NCI-H1417 (cell line): ENCODE data around the gene CHGA.
A peak's percentile ranks its signal among the peaks of the same experiment; 100 is the strongest.

Source experiments
- DNase-seq, 3 experiments: peaks; one replicate each; lab custom pipeline; 2025; lab: John Stamatoyannopoulos, UW

The CHGA gene

DNA sequence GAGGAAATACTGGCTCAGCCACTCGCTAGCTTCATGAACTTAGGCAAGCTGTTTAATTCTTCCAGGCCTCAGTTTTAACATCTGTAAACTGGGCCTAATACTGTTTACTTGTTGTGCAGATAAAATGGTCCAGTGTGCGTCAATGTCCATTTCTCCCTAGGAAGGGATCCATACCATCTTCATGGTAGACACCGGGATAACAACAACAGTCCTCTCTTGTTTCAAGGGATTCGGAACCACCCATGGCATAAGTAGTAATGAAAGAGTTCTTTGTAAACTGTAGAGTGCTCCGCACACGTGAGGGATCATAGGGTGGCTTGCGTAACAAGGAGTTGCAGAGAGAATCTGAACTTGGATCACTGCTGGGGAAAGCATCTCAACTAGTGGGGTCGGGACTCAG lies 17.3 kb upstream of the CHGA start:
- DNase-seq: no peak

DNA sequence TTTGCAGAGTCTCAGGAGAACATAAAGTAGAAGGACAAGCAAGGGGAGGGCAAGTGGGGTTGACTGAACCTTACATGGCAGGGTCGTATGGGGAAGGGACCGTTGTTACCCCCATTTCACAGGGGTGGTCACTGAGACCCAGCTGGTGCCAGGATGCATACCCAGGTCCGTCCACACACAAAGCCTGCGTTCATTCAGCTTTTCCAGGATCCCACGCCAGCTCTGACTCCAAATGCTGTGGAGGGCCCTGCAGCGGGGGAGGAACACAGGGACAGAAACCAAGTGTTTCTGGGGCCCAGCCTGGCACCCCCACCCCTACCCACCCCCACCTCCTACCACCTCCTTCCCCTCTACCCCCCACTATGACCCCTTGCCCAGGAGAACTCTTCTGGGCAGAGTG lies 16.5 kb upstream of the CHGA start:
- no peak for DNase-seq

DNA sequence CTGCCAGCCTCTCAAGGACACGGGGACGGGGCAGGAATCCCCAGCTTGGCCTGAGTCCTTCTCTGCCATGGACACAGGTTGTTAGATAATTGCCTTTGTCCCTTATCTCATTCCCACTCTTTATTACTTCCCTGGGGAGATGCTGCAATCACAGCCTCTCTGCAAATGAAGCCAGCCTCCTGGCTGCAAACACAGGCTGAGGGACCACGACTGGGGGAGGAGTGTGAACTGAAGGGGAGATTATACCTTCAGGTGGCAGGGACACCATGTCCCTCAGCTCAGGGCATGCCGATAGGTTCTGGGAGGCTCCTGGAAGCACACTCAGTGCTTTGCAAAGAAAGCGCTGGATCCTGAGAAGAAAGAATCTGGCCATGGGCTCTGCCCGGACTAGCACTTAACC lies 16.1 kb upstream of the CHGA start:
- DNase-seq: peak; percentile 13 to 76 (median 23)

DNA sequence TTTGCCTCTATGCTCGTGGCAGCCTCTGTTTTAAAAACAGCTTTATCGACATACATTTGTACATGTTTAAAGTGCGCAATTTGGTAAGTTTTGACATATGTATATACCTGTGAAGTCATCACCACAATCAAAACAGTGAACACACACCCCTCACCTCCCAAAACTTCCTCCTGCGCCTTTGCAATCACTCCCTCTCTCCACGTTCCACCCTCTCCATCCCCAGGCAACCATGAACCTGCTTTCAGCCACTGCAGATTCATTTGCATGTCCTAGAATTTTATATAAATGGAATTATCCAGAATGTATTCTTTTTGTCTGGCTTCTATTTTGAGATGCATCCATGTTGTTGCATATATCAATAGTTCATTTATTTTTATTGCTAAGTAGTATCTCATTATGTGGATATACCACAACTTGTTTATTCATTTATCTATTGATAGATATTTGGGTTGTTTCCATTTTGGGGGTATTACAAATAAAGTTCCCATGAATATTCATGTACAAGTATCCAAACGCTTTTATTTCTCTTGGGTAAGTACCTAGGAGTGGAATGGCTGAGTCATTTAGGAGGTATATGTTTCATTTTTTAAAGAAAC lies 15.5 kb upstream of the CHGA start:
- no peak for DNase-seq

DNA sequence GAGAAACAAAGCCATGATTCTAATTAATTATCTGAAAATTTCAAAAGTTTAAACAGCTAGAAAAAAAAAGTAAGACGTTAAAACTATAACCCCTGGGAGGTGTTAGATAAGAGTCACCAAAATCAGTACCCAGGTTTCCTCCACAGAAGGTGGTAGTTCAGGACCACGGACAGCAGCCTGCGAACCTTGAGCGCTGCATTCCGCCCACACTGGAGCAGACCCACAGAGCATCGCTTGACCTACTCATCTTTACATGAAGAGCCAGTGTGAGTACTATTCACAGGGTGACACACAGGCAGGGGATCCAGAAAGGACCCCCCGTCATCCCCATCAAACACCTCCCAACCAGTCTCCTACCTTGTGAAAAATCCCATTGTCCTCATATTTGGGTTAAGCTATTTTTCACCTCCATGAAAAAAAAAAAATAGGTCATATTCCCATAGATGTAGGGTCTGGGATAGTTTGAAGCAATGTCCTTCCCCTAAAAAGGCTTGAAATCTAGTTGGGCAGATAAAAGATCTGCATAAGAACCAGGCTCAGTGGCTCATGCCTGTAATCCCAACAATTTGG lies 8.8 kb upstream of the CHGA start:
- DNase-seq: no peak

DNA sequence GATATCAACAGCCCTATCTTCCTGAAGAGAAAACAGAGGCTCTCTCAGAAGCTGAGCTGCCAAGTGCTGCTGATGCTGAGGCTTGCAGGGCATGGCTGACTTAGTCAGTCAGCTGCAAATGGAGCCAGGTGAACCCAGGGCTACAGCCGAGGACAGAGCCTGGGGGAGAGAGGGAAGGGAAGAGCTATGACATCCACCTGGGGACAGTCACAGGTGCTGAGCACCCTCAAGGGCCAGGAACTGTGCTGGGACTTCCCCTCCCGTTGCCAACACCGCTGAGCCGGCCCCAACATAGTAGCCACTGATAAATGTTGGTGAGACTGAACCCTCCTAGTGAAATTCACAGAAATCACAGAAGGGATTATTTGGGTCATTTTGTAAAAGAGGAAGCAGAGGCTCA lies 6.7 kb upstream of the CHGA start:
- no peak for DNase-seq

DNA sequence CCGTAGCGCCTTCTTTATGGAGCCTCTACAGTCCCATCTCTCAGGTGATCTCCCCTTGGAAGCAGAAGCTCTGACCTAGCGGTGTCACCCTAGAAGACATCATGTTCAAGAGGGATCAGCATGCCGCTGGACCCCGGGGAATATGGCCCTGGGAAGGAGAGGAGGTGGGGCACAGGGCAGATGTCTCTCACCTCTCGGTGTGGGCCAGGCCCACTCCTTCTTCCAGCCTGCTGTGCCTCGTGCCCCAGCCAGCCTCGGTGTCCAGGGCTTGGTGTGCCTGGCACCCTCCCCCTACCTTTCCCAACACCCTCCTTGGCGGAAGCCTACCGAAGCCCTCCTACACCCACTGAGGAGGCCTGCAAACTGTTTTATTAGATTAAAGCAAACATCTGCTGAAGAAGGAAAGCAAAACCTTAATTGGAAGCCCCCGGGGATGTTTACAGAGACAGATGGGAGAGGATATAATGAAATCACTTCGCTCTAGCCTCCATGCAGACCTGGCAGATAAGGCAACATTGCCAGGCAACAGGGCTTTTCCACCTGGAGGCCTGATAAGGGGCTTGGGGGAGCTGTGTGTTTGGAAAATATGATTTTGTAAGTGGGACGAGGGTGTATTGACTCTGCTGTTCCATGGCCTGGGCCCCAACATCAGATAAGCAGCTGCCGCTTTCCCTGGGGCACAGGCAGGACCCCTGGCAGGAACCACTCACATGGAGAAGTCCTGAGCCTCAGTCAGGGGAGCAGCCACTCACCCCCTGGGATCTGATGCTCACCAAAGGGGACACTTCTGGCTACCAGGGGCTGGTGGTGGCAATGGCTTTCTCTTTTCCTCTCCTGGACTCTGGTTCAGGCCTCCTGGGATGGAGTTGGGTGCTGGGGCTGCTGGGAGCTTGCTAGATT lies 5.7 kb upstream of the CHGA start:
- peak in 2 of 3 experiments; percentile 69 to 91 for DNase-seq

DNA sequence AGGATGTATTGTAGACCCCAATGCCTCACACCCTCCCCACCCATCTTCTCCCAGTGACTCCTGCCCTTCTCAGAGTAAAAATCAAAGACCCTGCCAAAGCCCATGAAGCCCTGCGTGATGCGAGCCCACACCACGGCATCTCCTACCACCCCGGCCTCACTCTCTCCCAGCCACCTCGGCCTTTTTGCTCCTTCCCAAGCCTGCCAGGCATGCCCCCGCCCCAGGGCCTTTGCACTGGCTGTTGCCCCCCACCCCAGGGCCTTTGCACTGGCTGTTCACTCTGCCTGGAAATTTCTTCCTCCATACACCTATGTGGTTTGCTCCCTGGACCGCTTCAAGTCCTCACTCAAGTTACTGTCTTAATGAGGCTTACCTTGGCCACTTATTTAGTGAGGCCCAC lies 5.0 kb upstream of the CHGA start:
- DNase-seq: no peak

DNA sequence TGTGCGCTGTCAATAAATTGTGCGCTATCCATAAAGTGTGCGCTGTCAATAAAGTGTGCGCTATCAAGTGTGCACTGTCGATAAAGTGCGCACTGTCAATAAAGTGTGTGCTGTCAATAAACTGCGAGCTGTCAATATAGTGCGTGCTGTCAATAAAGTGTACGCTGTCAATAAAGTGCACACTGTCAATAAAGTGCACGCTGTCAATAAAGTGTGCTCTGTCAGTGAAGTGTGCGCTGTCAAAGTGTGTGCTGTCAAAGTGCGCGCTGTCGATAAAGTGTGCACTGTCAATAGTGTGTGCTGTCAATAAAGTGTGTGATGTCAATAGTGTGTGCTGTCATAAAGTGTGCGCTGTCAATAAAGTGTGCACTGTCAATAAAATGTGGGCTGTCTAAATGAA lies 2.9 kb upstream of the CHGA start:
- no peak for DNase-seq

DNA sequence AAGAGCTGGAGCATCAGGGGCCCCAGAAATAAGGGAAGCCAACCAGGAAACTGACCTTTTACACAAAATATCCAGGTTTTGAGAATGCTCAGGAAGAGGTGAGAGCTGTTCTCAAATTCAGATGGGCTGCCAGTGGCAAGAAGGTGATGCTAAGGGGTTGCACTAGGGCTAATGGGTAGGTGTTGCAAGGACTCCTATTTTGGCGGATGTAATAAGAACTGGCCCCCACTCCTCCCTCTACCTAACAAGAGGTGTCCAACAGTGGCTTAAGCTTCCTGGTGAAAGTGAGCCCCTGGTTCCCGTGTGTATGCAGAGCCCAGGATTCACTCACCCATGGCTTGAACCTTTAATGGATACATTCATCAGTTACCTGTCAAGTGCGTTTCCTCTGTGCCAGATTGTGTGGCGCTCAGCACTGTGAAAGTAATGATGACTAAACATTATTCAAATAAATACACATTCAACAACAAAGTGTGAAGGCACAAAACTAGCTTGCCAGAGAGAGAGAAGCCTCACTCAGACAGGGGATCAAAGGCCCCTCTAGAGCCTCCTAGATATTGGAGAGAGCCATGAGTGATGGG lies 705 bp upstream of the CHGA start:
- peak; percentile 52 to 91 (median 83) for DNase-seq

DNA sequence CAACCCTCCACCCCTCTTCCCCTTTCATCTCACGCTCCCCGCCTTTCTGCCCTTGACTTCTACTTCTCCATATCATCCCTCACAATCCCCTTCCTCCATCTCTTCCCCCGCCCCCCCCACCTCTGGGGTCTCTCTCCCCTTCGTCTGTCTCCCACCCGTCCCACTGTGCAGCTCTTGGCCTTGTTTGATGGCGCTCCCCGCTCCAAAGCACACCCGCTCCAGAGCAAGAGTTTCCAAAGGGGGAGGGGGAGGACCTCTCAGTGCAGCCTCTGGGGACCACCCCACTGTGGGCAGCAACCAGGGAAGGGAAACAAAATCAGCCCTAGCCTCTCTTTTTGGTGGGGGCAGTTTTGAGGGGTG lies 774 bp downstream of the CHGA start:
- DNase-seq: peak in 2 of 3 experiments; percentile 62 to 73

DNA sequence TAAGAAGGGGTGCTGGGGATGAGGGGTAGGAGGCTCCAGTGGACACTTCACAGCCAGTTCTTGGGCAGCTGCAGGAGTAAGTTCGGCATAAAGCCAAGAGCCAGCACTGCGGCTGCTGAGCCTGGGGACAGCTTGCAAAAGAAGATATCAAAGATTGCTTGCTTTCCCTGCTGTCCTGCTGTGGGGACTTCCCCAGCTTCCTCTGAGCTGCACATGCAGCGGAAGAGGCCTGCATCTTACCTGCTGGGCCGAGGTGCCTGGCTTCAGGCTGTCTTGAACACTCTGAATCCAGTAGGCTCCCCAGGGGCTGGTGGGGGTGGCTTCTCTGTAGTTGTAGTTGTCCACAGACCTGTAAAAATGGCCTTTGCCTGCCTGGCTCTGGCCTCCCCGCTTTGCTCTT lies 1.3 kb downstream of the CHGA start:
- DNase-seq: peak in 2 of 3 experiments; percentile 50 to 72

DNA sequence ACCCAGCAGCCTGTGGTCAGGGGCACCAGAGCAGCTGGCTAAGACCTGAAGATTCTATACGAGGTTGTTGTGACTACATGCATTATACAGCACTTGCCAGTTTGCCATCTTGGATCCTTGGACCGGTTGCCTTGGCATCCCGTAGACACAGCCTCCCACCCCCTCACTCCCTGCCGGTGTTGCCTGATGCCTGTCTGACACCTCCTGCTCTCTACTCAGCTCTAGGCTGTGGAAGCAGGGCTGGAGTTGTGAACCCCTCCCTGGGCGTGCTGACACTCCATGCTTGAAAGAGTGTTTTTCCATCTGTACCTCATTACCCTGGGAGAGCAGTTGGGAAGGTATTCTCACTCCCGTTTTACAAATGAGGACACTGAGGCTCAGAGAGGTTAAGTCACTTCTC lies 2.5 kb downstream of the CHGA start:
- peak in 1 of 3 experiments; percentile 38 for DNase-seq

DNA sequence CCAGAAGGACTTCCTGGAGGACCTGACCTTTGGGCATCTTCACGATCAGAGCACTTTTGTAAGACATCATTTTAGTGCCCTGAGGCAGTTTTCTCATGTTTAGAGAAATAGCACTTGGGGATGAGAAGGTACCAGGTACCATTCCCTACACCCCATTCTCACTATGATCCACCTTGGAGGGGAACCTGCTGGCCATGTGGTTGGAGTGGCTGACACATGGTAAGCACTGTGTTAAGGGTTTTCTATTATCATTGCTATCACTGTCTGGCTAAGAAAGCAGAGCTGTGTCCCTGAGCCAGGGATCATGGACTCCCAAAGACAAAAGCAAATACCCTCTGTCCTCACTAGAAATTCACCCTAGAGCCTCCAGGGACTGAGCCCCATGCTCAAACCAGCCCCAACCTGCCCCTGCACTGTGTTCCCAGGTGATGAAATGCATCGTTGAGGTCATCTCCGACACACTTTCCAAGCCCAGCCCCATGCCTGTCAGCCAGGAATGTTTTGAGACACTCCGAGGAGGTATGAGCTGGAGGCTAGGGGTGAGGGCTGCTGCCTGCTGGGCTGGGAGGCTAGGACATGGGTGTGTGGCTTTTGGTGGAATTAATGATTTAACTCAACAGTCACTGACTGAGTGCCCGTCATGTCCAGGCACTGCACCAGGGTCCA lies 3.4 kb downstream of the CHGA start:
- no peak for DNase-seq

DNA sequence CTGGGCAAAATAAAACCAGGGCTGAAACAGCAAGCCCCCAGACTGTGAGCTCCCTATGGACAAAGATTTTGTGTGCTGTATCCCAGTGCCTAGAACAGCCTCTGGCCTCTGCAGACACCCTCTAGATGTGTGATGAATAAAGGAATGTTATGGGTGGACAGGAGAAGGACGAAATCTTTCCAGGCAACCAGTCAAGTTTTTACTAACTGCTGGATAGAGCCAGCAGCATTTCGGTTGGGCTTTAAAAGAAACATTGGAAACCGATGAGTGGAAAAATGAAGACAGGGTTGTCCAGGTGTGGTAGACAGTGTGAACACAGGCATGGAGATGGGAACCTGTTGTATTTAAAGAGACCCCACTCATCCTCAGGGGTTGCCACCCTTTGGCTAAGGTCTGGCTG lies 4.0 kb downstream of the CHGA start:
- no peak for DNase-seq

DNA sequence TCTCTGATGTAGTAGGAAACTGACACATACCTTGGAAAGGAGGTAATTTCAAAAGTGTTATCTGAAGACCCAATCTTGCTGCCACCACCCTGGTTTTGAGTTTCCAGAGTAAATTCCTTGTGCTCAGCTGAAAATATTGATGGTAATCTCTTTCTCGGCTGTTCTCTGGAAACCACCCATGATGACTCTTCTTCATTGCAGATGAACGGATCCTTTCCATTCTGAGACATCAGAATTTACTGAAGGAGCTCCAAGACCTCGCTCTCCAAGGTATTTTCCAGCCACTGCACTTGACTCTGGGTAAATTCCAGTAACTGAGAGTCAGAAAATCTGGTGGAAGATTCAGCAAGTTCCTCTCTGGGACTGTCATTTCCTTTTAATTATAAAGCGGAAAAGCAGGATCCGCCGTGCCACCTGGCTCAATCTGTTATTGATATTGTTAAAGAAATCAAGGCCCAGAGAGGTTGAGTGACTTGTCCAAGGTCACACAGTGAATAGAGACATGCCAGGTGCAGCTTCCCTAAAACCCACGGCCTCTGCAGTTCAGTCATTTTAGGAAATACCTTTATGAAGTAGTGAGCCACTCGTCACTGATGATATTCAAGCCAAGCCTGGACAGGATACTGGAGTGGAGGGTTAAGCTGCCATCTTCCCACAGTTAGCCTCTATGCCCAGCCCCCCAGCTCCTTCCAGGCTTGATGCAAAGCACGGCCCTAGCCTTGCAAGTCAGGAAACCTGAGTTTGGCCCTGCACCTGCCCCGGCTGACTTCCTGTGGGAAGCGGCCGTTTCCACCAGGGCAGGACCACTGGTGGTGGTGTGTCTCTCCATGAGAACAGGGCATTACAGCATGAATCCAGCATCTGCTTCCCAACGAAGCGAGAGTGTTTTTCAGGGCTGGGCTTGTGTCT lies 4.7 kb downstream of the CHGA start:
- no peak for DNase-seq

DNA sequence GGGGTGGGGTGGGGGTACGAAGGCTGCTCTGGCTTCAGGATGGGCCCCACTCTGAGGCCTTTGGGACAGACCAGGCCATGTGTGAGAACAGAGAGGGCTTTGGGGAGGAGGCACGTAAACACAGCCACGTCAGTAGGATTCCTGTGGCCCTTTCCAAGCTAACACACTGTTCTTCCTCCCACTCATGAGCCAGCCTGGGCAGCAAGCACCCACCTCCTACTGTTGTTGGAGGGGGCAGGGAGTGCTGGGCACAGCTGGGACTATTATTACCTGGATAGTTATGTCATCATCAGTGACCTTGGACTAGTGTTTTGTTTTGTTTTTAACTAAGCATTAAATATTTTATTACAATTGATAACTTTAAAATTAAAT lies 5.3 kb downstream of the CHGA start:
- no peak for DNase-seq

DNA sequence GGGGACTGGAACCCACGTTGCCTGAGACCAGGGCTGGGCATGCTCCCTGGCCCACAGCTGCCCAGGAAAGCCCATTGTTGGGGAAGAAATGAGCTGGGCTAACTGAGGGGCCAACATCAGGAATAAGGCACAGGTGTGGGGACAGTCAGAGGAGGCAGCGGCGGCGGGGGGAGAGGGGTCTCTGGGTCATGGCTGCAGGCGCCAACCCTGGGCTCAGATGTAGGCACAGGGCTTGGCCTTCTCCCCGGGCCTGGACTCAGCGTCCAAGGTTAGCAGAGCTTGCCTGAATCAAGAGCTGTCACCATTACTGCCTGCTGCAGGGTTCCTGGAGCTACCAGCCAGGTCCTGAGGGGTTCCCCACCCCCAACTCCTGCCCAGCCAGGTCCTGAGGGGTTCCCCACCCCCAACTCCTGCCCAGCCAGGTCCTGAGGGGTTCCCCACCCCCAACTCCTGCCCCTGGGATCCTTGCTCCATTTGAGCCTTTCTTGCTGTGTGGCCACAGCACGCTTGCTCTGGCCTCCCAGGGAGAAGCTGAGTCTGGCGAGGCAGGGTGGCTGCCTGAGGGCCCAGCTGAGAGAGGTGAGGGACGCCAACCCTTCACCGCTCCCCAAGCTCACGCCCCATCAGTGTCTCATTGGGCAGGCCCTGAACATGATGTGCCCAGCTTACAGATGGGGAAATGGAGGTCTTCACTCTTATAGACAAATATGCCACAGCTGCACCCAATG lies 6.2 kb downstream of the CHGA start:
- no peak for DNase-seq

DNA sequence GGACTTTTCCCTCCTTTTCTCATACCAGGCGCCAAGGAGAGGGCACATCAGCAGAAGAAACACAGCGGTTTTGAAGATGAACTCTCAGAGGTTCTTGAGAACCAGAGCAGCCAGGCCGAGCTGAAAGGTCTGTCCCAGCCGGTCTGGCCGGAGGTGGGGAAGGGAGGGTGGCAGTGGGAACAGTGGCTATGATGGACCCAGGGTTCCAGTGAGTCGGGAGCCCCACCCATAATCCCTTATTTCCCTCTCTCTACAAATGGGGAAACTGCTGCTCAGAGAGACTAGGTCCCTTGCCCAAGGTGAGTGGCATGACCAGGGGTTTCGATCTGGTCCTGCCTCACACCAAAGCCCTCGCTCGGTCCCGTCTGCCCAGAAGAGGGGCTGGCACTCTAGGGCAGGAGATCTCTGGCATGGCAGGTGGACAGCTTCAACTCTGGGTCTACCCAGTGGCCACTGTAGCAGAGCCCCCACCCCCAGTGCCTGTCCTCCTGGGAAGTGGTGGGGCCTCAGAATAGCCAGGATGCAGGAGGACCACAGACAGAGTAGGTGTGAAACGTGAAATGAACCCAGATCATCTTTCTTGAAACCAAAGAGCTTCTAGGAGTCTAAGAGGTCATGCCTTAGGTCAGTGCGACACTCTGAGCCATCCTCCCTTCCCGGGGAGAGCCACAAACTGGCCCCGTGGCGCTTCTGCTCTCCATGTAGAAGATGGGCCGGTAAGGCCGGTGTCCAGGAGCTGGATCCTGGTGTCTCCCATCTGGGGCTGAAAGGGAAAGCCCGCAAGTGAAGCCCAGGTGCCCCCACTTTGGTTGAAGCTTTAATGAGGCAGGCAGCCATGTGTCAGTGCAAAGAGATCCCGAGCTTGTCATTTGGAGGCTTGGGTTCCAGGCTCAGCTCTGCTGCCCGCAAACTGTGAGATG lies 7.0 kb downstream of the CHGA start:
- DNase-seq: no peak
